Measurements from ENCODE around the gene KIAA1958. TPM values are rescaled to one million over a fixed set of nuclear protein-coding genes. Genes with fewer than 3 reads are reported as not detected.

KIAA1958 gene
- total and polyA plus RNA-seq, 2 of the 8 experiments (the other 6 are each of a cell fraction or from before 2014, with no cell fraction given), result 11.4 to 43.8 TPM

- TF ChIP-seq, protein P1, sequence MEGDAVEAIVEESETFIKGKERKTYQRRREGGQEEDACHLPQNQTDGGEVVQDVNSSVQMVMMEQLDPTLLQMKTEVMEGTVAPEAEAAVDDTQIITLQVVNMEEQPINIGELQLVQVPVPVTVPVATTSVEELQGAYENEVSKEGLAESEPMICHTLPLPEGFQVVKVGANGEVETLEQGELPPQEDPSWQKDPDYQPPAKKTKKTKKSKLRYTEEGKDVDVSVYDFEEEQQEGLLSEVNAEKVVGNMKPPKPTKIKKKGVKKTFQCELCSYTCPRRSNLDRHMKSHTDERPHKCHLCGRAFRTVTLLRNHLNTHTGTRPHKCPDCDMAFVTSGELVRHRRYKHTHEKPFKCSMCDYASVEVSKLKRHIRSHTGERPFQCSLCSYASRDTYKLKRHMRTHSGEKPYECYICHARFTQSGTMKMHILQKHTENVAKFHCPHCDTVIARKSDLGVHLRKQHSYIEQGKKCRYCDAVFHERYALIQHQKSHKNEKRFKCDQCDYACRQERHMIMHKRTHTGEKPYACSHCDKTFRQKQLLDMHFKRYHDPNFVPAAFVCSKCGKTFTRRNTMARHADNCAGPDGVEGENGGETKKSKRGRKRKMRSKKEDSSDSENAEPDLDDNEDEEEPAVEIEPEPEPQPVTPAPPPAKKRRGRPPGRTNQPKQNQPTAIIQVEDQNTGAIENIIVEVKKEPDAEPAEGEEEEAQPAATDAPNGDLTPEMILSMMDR (IDR thresholded peaks at IDR 0.05; ENCODE audit: control extremely low read depth in 1 of 3, insufficient read depth in 1 of 3, low read depth in 1 of 3, low read length in 3 of 3), result no peak
Measured at GRCh38 chr9:112533660-112534059, 47.0 kb downstream of the KIAA1958 start (continued).

Data from H1 (cell line).